LNCaP clone FGC (cell line): Measurements from ENCODE around the gene PRKN.

Source experiments
- DNase-seq: peaks from one replicate; pipeline ENCODE4 v3.0.0-alpha.2; 2011; ENCODE audit warnings: low read depth
- H3K4me3 ChIP-seq: 2 replicates; pipeline ENCODE4 v1.5.1; 2011; ENCODE audit warnings: mild to moderate bottlenecking, low read depth, low read length, control low read depth
- TF ChIP-seq, protein P1 (sequence below): IDR thresholded peaks from 2 replicates; pipeline ENCODE4 v1.5.1; 2012; ENCODE audit warnings: mild to moderate bottlenecking; ENCODE audit not compliant: control insufficient read depth, insufficient read depth; ENCODE audit errors: extremely low read depth

PRKN gene

DNA sequence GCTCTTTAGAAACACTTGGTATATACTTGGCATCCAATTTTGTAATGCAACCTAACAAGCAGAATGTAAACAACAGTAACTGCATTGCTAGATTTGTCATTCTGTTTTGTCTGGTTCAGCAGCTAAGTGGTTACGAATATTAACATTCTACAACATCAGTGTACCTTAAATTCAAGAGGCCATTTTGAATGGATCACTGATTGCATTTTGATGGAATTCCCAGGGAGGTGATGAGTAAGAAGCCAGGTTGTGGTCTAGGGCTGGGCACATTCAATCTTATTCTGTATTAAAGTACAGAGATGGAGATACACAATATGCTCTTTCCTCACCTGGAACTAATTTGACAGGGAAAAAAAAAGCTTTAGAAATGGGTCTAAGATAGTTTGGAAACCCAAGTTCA, 483.5 kb downstream of the PRKN start:
- no peak overlapping the region for H3K4me3 ChIP-seq
- DNase-seq, result no peak
- TF ChIP-seq, protein P1, sequence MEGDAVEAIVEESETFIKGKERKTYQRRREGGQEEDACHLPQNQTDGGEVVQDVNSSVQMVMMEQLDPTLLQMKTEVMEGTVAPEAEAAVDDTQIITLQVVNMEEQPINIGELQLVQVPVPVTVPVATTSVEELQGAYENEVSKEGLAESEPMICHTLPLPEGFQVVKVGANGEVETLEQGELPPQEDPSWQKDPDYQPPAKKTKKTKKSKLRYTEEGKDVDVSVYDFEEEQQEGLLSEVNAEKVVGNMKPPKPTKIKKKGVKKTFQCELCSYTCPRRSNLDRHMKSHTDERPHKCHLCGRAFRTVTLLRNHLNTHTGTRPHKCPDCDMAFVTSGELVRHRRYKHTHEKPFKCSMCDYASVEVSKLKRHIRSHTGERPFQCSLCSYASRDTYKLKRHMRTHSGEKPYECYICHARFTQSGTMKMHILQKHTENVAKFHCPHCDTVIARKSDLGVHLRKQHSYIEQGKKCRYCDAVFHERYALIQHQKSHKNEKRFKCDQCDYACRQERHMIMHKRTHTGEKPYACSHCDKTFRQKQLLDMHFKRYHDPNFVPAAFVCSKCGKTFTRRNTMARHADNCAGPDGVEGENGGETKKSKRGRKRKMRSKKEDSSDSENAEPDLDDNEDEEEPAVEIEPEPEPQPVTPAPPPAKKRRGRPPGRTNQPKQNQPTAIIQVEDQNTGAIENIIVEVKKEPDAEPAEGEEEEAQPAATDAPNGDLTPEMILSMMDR, result no peak

DNA sequence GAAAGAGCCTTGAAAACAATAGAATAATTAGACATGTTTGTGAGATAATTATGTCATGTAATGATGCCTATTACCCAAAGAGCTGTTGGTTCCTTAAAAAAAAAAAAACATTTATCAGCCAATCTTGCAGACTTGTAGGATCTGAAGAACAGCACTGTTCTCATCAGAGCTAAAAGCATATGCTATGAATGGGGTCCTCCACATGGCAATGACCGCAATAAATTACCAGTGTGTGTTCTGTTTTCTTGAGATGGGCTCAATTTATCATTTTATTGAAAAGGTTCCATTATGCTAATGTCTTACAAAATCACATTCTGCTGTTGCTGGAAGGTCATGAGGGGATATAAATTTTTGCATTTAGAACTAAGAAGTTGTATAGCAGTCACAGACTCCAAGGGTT, 484.7 kb downstream of the PRKN start:
- no peak for DNase-seq
- H3K4me3 ChIP-seq, result no peak overlapping the region
- TF ChIP-seq, protein P1, result no peak

DNA sequence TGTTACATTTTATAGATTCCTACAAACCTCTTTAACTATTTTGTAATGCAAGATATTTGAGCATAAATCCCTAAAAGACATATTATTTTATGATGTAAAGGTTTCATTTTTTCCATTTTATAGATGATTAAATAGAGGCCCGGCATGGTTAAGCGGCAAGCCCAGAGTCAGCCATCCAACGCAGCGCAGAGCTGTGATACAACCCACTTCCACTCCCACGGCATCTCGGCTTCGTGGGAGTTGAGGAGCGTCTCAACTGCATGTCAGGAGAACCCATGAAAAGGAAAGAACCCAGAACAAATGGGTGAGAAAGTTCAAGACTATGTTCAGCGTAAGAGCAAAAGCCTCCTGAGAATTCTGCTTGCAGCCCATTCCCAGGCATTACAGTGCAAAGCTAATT, 488.2 kb downstream of the PRKN start:
- no peak overlapping the region for H3K4me3 ChIP-seq
- TF ChIP-seq, protein P1, result no peak
- DNase-seq, result no peak

DNA sequence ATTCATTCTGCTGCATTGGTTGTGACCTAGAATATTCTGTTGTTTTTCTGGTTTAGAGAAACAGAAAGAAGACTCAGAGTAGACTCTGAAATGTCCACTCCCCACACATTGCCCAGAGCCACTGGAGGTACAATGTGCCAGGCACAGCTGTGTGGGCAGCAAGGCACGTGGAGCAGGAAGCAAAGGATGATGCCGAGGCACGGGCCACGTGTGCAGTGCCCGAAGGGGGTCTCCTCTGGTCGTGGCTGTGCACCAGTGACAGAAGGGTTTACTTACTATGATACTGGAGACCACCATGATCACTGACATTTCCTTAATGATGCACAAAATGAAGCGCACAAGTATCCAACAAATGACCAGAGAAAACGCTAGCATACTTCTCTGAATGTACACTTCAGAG, 488.9 kb downstream of the PRKN start:
- no peak overlapping the region for H3K4me3 ChIP-seq
- TF ChIP-seq, protein P1, result no peak
- no peak for DNase-seq

DNA sequence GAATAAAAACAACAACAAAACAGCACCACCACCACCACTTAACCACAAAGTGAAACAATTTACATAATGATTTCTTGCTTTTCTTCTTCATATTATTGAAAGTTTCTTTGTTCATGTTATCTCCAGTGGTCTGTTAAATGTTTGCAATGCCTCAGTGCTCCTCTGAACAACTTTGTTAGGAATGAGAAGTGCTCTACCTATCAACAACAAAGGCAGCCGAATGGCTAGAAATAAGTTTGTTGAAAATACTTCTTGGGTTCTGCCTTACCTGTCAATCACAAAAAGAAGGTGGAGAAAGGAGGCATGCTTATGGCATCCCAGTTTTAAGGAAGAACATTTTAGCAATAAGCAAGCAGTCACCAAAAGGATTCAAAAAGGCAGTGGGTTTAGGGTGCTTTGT, 490.2 kb downstream of the PRKN start:
- H3K4me3 ChIP-seq, result no peak overlapping the region
- TF ChIP-seq, protein P1, result no peak
- no peak for DNase-seq

DNA sequence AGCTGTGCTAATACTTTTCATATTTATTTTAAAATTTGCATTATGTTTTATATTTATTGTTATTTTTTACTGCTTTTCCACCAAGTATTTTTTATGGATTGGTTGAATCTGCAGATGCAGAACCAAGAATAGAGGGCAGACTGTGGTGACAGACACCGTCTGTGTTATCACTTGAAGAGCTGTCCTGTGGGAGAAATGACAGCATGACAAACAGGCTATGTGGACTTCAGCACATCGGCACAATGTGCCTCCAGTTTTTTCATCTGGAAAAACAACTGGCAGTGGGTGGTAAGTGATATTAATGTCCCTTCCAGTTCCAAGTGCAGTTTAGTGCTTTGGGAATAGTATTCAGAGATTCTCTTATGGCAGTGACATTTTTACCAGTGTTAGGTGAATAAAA, 492.9 kb downstream of the PRKN start:
- H3K4me3 ChIP-seq, result no peak overlapping the region
- no peak for DNase-seq
- TF ChIP-seq, protein P1, result no peak

DNA sequence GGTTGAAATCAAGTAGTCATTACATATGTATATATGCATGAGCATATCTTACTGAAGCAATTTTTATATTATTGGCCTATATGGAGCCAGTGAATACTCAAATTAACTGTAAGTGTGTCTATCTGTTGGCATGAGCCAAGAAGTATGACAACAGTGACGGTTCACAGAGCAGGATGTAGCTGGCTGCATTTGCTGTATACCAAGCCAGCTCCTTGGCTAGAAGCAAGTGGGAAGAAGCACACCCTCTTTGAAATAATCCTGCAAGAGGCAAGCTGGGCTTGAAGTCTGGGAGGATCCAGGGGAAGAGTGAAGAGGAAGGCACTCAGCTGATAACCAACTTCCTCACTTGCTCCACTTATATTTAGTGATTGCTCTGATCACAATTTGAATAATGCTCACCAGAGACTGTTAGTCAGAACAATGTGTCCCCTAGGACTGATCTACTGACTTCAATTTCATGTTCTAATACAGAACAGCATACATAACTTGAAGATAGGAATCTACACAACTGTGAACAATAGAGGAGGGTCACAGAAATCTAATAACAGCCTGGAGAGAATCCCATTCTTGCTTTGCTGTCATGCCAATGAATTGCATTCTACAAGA, 497.3 kb downstream of the PRKN start:
- no peak for DNase-seq
- TF ChIP-seq, protein P1, result no peak
- H3K4me3 ChIP-seq, result no peak overlapping the region
